Measurements from ENCODE around the gene APBA2.

- no peak for TF ChIP-seq POLR2A (IDR thresholded peaks at IDR 0.05; ENCODE audit: low read depth, low read length)
- TF ChIP-seq CTCF (conservative IDR thresholded peaks at IDR 0.05; ENCODE audit: low read depth, low read length) = no peak
These were observed 207.3 kb downstream of the APBA2 start for GRCh38 chr15:29093065-29093435.
